Measurements from ENCODE around the gene ASB3.

ASB3 gene

GRCh38 chr2:53641290-53641689 is 145.5 kb downstream of the ASB3 start:
- DNase-seq = no peak

GRCh38 chr2:53640466-53640865 is 146.3 kb downstream of the ASB3 start:
- DNase-seq = no peak

GRCh38 chr2:53636596-53636995 is 150.2 kb downstream of the ASB3 start:
- DNase-seq = no peak

GRCh38 chr2:53636109-53636508 is 150.6 kb downstream of the ASB3 start:
- no peak for DNase-seq

GRCh38 chr2:53635694-53636093 is 151.1 kb downstream of the ASB3 start:
- no peak for DNase-seq

- no peak for DNase-seq
These were observed 153.3 kb downstream of the ASB3 start for GRCh38 chr2:53633441-53633840.

- no peak for DNase-seq
These were observed 154.0 kb downstream of the ASB3 start for GRCh38 chr2:53632714-53633113.

GRCh38 chr2:53632126-53632460 is 154.7 kb downstream of the ASB3 start:
- no peak for DNase-seq

- DNase-seq = no peak
These were observed 155.2 kb downstream of the ASB3 start for GRCh38 chr2:53631313-53632125.

GRCh38 chr2:53630026-53630606 is 156.6 kb downstream of the ASB3 start:
- no peak for DNase-seq

- no peak for DNase-seq
These were observed 157.3 kb downstream of the ASB3 start for GRCh38 chr2:53629501-53629900.

GRCh38 chr2:53629001-53629400 is 157.8 kb downstream of the ASB3 start:
- DNase-seq = no peak

- DNase-seq = no peak
These were observed 164.6 kb downstream of the ASB3 start for GRCh38 chr2:53622141-53622540.

- no peak for DNase-seq
These were observed 165.8 kb downstream of the ASB3 start for GRCh38 chr2:53620981-53621380.
